HepG2 (cell line): ENCODE results near the gene TTLL4. TPM values are rescaled to one million over a fixed set of nuclear protein-coding genes. Genes with fewer than 3 reads are reported as not detected.

Source experiments
- DRAP1 ChIP-seq: IDR thresholded peaks from 2 replicates; pipeline ENCODE4 v1.6.1; 2016; ENCODE audit warnings: missing genetic modification reagents, missing compliant biosample characterization
- FOXA3 ChIP-seq: IDR thresholded peaks from 2 replicates; pipeline ENCODE4 v1.6.1; 2016; ENCODE audit warnings: missing genetic modification reagents, missing compliant biosample characterization
- MYPOP ChIP-seq: sonication (generic); formaldehyde crosslinking; IDR thresholded peaks from 2 replicates; pipeline ENCODE4 v1.8.1; 2023; ENCODE audit warnings: mild to moderate bottlenecking, moderate library complexity, missing genetic modification reagents
- PATZ1 ChIP-seq: sonication (generic); formaldehyde crosslinking; IDR thresholded peaks from 2 replicates; pipeline ENCODE4 v1.4.0; 2020; ENCODE audit warnings: missing genetic modification reagents
- RFXAP ChIP-seq: sonication (generic); formaldehyde crosslinking; IDR thresholded peaks from 2 replicates; pipeline ENCODE4 v1.4.0; 2020; ENCODE audit warnings: missing genetic modification reagents, borderline replicate concordance
- RXRB ChIP-seq: IDR thresholded peaks from 2 replicates; pipeline ENCODE4 v1.6.1; 2016; ENCODE audit warnings: borderline replicate concordance, missing genetic modification reagents, missing compliant biosample characterization
- TEAD3 ChIP-seq: optimal IDR thresholded peaks from 2 replicates; pipeline ENCODE3; 2016; ENCODE audit warnings: borderline replicate concordance
- TFDP1 ChIP-seq: IDR thresholded peaks from 2 replicates; pipeline ENCODE4 v1.6.1; 2016; ENCODE audit warnings: missing compliant biosample characterization, missing genetic modification reagents, borderline replicate concordance
- ZNF574 ChIP-seq: sonication (generic); formaldehyde crosslinking; IDR thresholded peaks from 2 replicates; pipeline ENCODE4 v1.4.0; 2020; ENCODE audit warnings: missing genetic modification reagents
- ZNF605 ChIP-seq: sonication (generic); formaldehyde crosslinking; IDR thresholded peaks from 2 replicates; pipeline ENCODE4 v1.8.0; 2022; ENCODE audit warnings: mild to moderate bottlenecking, missing genetic modification reagents
- ZNF800 ChIP-seq: sonication (generic); formaldehyde crosslinking; IDR thresholded peaks from 2 replicates; pipeline ENCODE4 v1.4.0; 2020; ENCODE audit warnings: missing genetic modification reagents
- polyA plus RNA-seq, 8 experiments: library from polyadenylated mRNA; depleted of rRNA in 3 of 8; stranded (reverse) in 7 of 8; unstranded in 1 of 8; fragments of >200 nt; fragmentation: Illumina TruSeq in 4 of 8; extraction: Trizol in 4 of 8; gene quantifications; 2 replicates each; pipeline versions ENCODE4 v1.2.1 to v1.2.3, GENCODE V29; 2011 to 2016; ENCODE audit warnings: low read depth in 4 of 8, missing spikeins in 1 of 8, mixed read lengths in 1 of 8; ENCODE audit not compliant: insufficient read depth in 1 of 8
- total RNA-seq, 5 experiments: library from RNA; depleted of rRNA; stranded (reverse); fragments of >200 nt; fragmentation: Illumina TruSeq; extraction: Trizol; gene quantifications; 2 replicates each; pipeline ENCODE4 v1.2.3, GENCODE V29; 2016; ENCODE audit warnings: low read depth in 1 of 5
- TF ChIP-seq, protein P1 (sequence below), 2 experiments: sonication (generic) in 1 of 2; formaldehyde crosslinking in 1 of 2; IDR thresholded peaks; 2 replicates each; pipeline versions ENCODE4 v1.4.0 to v1.6.1; 2018 to 2020; ENCODE audit warnings: missing genetic modification reagents in 2 of 2, borderline replicate concordance in 1 of 2, low read depth in 1 of 2, mild to moderate bottlenecking in 1 of 2, missing biosample characterization in 1 of 2
- TF ChIP-seq, protein P2 (sequence below): sonication (generic); formaldehyde crosslinking; IDR thresholded peaks from 2 replicates; pipeline ENCODE4 v1.8.1; 2023; ENCODE audit warnings: mild to moderate bottlenecking, missing genetic modification reagents, borderline replicate concordance

TTLL4 gene
- total and polyA plus RNA-seq, 2 of the 13 experiments (the other 11 are each of a cell fraction or from before 2014, with no cell fraction given), result 77.5 to 84.6 TPM

GRCh38 chr2:218687400-218688060 is 23.1 kb upstream of the TTLL4 start (continued):
- TF ChIP-seq PATZ1 (CRISPR knock-in tag), result peak; percentile 58
- TF ChIP-seq, protein P1, sequence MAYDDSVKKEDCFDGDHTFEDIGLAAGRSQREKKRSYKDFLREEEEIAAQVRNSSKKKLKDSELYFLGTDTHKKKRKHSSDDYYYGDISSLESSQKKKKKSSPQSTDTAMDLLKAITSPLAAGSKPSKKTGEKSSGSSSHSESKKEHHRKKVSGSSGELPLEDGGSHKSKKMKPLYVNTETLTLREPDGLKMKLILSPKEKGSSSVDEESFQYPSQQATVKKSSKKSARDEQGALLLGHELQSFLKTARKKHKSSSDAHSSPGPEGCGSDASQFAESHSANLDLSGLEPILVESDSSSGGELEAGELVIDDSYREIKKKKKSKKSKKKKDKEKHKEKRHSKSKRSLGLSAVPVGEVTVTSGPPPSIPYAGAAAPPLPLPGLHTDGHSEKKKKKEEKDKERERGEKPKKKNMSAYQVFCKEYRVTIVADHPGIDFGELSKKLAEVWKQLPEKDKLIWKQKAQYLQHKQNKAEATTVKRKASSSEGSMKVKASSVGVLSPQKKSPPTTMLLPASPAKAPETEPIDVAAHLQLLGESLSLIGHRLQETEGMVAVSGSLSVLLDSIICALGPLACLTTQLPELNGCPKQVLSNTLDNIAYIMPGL (CRISPR knock-in tag; IDR thresholded peaks at IDR 0.05; ENCODE audit: borderline replicate concordance in 1 of 2, low read depth in 1 of 2), result peak; percentile 33 to 67; a peak in 2 of 4 replicates
- peak; percentile 87 for TF ChIP-seq ZNF574 (CRISPR knock-in tag)
- TF ChIP-seq FOXA3 (CRISPR knock-in tag), result 0 out of 2 replicates have a peak, but pooled peaks have one; percentile 11
- peak; percentile 38; the same call in 1 of the 2 replicates for TF ChIP-seq DRAP1 (CRISPR knock-in tag)
- TF ChIP-seq MYPOP (CRISPR knock-in tag), result peak; percentile 92; the same call in 1 of the 2 replicates
- TF ChIP-seq ZNF605 (CRISPR knock-in tag), result 0 out of 2 replicates have a peak, but pooled peaks have one; percentile 23
- TF ChIP-seq, protein P2, sequence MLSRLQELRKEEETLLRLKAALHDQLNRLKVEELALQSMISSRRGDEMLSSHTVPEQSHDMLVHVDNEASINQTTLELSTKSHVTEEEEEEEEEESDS (CRISPR knock-in tag), result 0 out of 2 replicates have a peak, but pooled peaks have one; percentile 8
- TF ChIP-seq TEAD3 (CRISPR knock-in tag), result peak; percentile 88
- TF ChIP-seq RFXAP (CRISPR knock-in tag), result 0 out of 2 replicates have a peak, but pooled peaks have one; percentile 21
- TF ChIP-seq RXRB, result peak; percentile 46; the same call in 1 of the 2 replicates
- TF ChIP-seq ZNF800 (CRISPR knock-in tag), result 0 out of 2 replicates have a peak, but pooled peaks have one; percentile 36
- TF ChIP-seq TFDP1 (CRISPR knock-in tag), result peak; percentile 63; the same call in 1 of the 2 replicates
